CD4-positive, CD25-positive, alpha-beta regulatory T cell (primary cell): ENCODE results near the gene PDE4D. TPM values are rescaled to one million over a fixed set of nuclear protein-coding genes. Genes with fewer than 3 reads are reported as not detected.
"Not testable (repeated sequence)": the region's sequence is repeated elsewhere in the genome, so short reads cannot be mapped to it uniquely, and the experiment has no call there.

Source experiments
- ATAC-seq, 2 donors: fragments of 150-1000 bp; cut with Tn5 transposase; one replicate each; pipeline ENCODE4 v1.10.0; 2021; ENCODE audit warnings: low read depth in 2 of 2, moderate number of reproducible peaks in 2 of 2, moderate library complexity in 1 of 2
- DNase-seq, 3 donors: peaks; one replicate each; pipeline versions ENCODE4 v3.0.0 to v3.0.0-alpha.2; 2012 to 2022; ENCODE audit warnings: mixed read lengths in 1 of 3
- H3K27ac ChIP-seq: one replicate; pipeline ENCODE4 v1.7.0; 2013; ENCODE audit warnings: mild to moderate bottlenecking, low read length; ENCODE audit not compliant: insufficient read depth, poor library complexity, severe bottlenecking
- H3K27me3 ChIP-seq: one replicate; pipeline ENCODE4 v1.7.0; 2013; ENCODE audit warnings: low read length; ENCODE audit not compliant: control insufficient read depth, insufficient read depth
- H3K36me3 ChIP-seq: one replicate; pipeline ENCODE4 v1.7.0; 2013; ENCODE audit warnings: mild to moderate bottlenecking, low read length, moderate library complexity; ENCODE audit not compliant: control insufficient read depth, insufficient read depth
- H3K4me1 ChIP-seq: 2 replicates; pipeline ENCODE4 v1.7.0; 2013; ENCODE audit warnings: mild to moderate bottlenecking, low read length; ENCODE audit not compliant: insufficient read depth, control insufficient read depth, poor library complexity, severe bottlenecking
- H3K4me3 ChIP-seq: one replicate; pipeline ENCODE4 v1.7.0; 2013; ENCODE audit warnings: low read depth, mild to moderate bottlenecking, low read length, moderate library complexity
- H3K9me3 ChIP-seq, 2 experiments: 1 replicate in 1 of 2; 2 replicates in 1 of 2; pipeline ENCODE4 v1.7.0; 2013; ENCODE audit warnings: low read length in 2 of 2, mild to moderate bottlenecking in 1 of 2, moderate library complexity in 1 of 2; ENCODE audit not compliant: control insufficient read depth in 2 of 2
- H3K27ac Mint-ChIP-seq, 3 donors: one replicate each; pipeline ENCODE4 v1.8.0; 2020 to 2022; ENCODE audit warnings: mild to moderate bottlenecking in 3 of 3, mixed read lengths in 3 of 3, moderate library complexity in 2 of 3
- H3K27me3 Mint-ChIP-seq: one replicate; pipeline ENCODE4 v1.8.0; 2022; ENCODE audit warnings: mild to moderate bottlenecking, mixed read lengths
- H3K36me3 Mint-ChIP-seq: one replicate; pipeline ENCODE4 v1.8.0; 2020; ENCODE audit warnings: mixed read lengths
- H3K4me1 Mint-ChIP-seq, 4 donors: one replicate each; pipeline ENCODE4 v1.8.0; 2020 to 2022; ENCODE audit warnings: mixed read lengths in 4 of 4, mild to moderate bottlenecking in 1 of 4
- H3K4me3 Mint-ChIP-seq, 4 donors: one replicate each; pipeline ENCODE4 v1.8.0; 2020 to 2022; ENCODE audit warnings: mild to moderate bottlenecking in 4 of 4, mixed read lengths in 4 of 4, moderate library complexity in 3 of 4
- H3K9me3 Mint-ChIP-seq, 7 donors: one replicate each; pipeline ENCODE4 v1.8.0; 2020 to 2022; ENCODE audit warnings: mixed read lengths in 7 of 7, mild to moderate bottlenecking in 3 of 7, moderate library complexity in 2 of 7
- polyA plus RNA-seq, 4 donors: library from polyadenylated mRNA; unstranded; fragments of 300-500 nt; fragmentation: Illumina TruSeq; gene quantifications; one replicate each; pipeline ENCODE4 v1.2.3, GENCODE V29; 2021
- total RNA-seq: library from RNA; stranded (reverse); gene quantifications from one replicate; pipeline ENCODE4 v1.2.3, GENCODE V29; 2022

Gene PDE4D
- total and polyA plus RNA-seq, 5 donors from 2014 or later, result 2.1 to 39.9 (median 4.8) TPM

- Histone ChIP-seq H3K4me1 (no peaks in the 10 kb centered on the region), H3K9me3 (no peaks in the 10 kb centered on the region), H3K27me3 (no peaks in the 10 kb centered on the region), H3K36me3 (no peaks in the 10 kb centered on the region), H3K4me3 (no peak overlapping the region), H3K27ac (no peak overlapping the region)
- ATAC-seq (no peak), DNase-seq (no peak)
- no peaks in the 10 kb centered on the region for H3K27me3 Mint-ChIP-seq
- H3K4me3 Mint-ChIP-seq, result no peak overlapping the region
- H3K9me3 Mint-ChIP-seq, result peaks cover 0 to 4% (median 0%) of the 10 kb centered on the region in 7 donors
- no peak overlapping the region for H3K27ac Mint-ChIP-seq
- H3K4me1 Mint-ChIP-seq, result no peaks in the 10 kb centered on the region
- H3K36me3 Mint-ChIP-seq, result no peaks in the 10 kb centered on the region
These were observed 314.3 kb downstream of the PDE4D start for GRCh38 chr5:59579101-59579823.

- Histone ChIP-seq H3K27ac (no peak overlapping the region), H3K4me3 (no peak overlapping the region), H3K27me3 (no peaks in the 10 kb centered on the region), H3K4me1 (no peaks in the 10 kb centered on the region), H3K36me3 (no peaks in the 10 kb centered on the region), H3K9me3 (no peaks in the 10 kb centered on the region)
- Mint-ChIP-seq H3K36me3 (no peaks in the 10 kb centered on the region), H3K27me3 (no peaks in the 10 kb centered on the region), H3K27ac (no peak overlapping the region), H3K9me3 (peaks cover 0 to 2% (median 0%) of the 10 kb centered on the region in 7 donors), H3K4me3 (no peak overlapping the region), H3K4me1 (no peaks in the 10 kb centered on the region)
- no peak for DNase-seq
- ATAC-seq, result no peak
These were observed 316.0 kb downstream of the PDE4D start for GRCh38 chr5:59577485-59577884.

DNA sequence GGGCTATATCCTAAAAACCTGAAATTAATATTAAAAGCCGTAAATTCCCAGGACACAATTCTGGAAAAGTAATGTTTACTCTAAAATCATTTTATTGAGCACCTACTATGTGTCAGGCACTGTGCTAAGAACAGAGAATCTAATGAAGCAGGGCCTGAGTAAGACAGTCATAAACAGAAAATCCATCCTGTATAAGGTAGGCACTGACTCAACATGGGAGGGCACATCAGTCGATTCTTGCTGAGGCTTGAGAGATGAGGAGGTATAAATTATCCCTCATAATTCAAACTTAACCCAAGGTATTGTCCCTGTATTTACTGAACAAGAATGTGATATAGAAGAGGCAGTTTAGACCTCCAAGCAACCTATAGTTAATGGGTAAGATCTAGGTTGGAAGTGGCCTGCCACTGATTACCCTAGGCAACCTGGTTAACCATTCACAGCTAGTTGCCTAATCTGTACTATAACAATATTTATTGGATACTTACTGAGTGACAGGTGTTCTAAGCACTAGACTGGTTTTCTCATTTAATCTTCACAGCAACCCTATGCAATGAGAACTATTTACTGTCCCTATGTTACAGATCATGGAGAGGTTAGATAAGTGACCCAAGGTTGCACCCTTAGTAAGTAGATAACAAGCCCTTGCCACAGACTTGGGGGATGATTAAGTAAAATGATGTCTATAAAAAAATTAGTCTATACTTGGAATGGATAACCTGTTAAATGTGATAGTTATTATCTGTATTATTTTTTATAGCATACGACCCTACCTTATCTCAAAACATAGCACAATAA, 317.7 kb downstream of the PDE4D start:
- no peaks in the 10 kb centered on the region for H3K27me3 Mint-ChIP-seq
- Histone ChIP-seq H3K9me3 (no peaks in the 10 kb centered on the region), H3K27ac (no peak overlapping the region), H3K27me3 (no peaks in the 10 kb centered on the region), H3K4me3 (no peak overlapping the region), H3K36me3 (no peaks in the 10 kb centered on the region), H3K4me1 (no peaks in the 10 kb centered on the region)
- peaks cover 0 to 2% (median 0%) of the 10 kb centered on the region in 7 donors for H3K9me3 Mint-ChIP-seq
- peak overlapping the region in 1 of 3 donors; percentile 29 for H3K27ac Mint-ChIP-seq
- no peaks in the 10 kb centered on the region for H3K4me1 Mint-ChIP-seq
- H3K4me3 Mint-ChIP-seq, result no peak overlapping the region
- DNase-seq (no peak), ATAC-seq (no peak)
- no peaks in the 10 kb centered on the region for H3K36me3 Mint-ChIP-seq

DNA sequence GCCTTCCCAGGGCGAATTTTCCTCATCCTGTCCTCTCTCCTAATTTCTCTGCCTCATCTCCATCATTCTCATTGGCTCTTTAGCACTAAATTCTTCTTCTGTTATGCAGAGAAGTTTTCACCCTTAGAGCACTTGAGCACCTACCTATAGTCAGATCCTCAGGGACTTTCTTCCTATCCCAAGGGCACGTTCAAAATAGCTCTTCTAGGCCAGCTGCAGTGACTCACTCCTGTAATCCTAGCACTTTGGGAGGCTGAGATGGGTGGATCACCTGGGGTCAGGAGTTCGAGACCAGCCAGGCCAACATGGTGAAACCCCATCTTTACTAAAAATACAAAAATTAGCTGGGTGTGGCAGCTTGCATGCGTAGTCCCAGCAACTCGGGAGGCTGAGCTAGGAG, 320.0 kb downstream of the PDE4D start:
- not testable (repeated sequence) for H3K27me3 ChIP-seq, H3K27me3 Mint-ChIP-seq, H3K27ac Mint-ChIP-seq, H3K4me3 Mint-ChIP-seq, H3K4me1 Mint-ChIP-seq, H3K27ac ChIP-seq, H3K36me3 Mint-ChIP-seq, H3K36me3 ChIP-seq, H3K4me1 ChIP-seq, H3K9me3 ChIP-seq, ATAC-seq, DNase-seq, H3K9me3 Mint-ChIP-seq, H3K4me3 ChIP-seq

- no peaks in the 10 kb centered on the region for H3K4me1 ChIP-seq
- no peak for ATAC-seq
- no peaks in the 10 kb centered on the region for H3K36me3 ChIP-seq
- H3K27ac ChIP-seq, result no peak overlapping the region
- Mint-ChIP-seq H3K9me3 (peaks cover 0 to 3% (median 0%) of the 10 kb centered on the region in 7 donors), H3K36me3 (no peaks in the 10 kb centered on the region), H3K4me3 (no peak overlapping the region), H3K4me1 (no peaks in the 10 kb centered on the region), H3K27me3 (no peaks in the 10 kb centered on the region), H3K27ac (no peak overlapping the region)
- no peaks in the 10 kb centered on the region for H3K27me3 ChIP-seq
- H3K9me3 ChIP-seq, result no peaks in the 10 kb centered on the region
- DNase-seq, result no peak
- H3K4me3 ChIP-seq, result no peak overlapping the region
These were observed 322.5 kb downstream of the PDE4D start for GRCh38 chr5:59571067-59571466.

GRCh38 chr5:59569608-59570334, 323.8 kb downstream of the PDE4D start:
- Mint-ChIP-seq H3K36me3 (no peaks in the 10 kb centered on the region), H3K4me3 (no peak overlapping the region), H3K27me3 (no peaks in the 10 kb centered on the region), H3K27ac (no peak overlapping the region), H3K4me1 (no peaks in the 10 kb centered on the region), H3K9me3 (peaks cover 0 to 5% (median 0%) of the 10 kb centered on the region in 7 donors)
- ATAC-seq (no peak), DNase-seq (no peak)
- Histone ChIP-seq H3K27me3 (no peaks in the 10 kb centered on the region), H3K27ac (no peak overlapping the region), H3K4me1 (no peaks in the 10 kb centered on the region), H3K4me3 (no peak overlapping the region), H3K36me3 (no peaks in the 10 kb centered on the region), H3K9me3 (no peaks in the 10 kb centered on the region)

- Histone ChIP-seq H3K4me1 (no peaks in the 10 kb centered on the region), H3K36me3 (no peaks in the 10 kb centered on the region), H3K27me3 (no peaks in the 10 kb centered on the region), H3K9me3 (no peaks in the 10 kb centered on the region), H3K27ac (no peak overlapping the region), H3K4me3 (no peak overlapping the region)
- Mint-ChIP-seq H3K9me3 (peaks cover 0 to 5% (median 0%) of the 10 kb centered on the region in 7 donors), H3K4me3 (no peak overlapping the region), H3K27me3 (no peaks in the 10 kb centered on the region), H3K4me1 (no peaks in the 10 kb centered on the region), H3K27ac (no peak overlapping the region), H3K36me3 (no peaks in the 10 kb centered on the region)
- no peak for DNase-seq
- no peak for ATAC-seq
These were observed 324.4 kb downstream of the PDE4D start for GRCh38 chr5:59569158-59569557.
